Mucosa of stomach (tissue), 1 donor: ENCODE measurements around the gene EYS.

Experiments used
- H3K27me3 ChIP-seq: one replicate; pipeline ENCODE4 v1.7.0; 2013; ENCODE audit warnings: mild to moderate bottlenecking, low read length; ENCODE audit not compliant: control insufficient read depth, insufficient read depth
- H3K36me3 ChIP-seq: one replicate; pipeline ENCODE4 v1.7.0; 2013; ENCODE audit warnings: low read length; ENCODE audit not compliant: control insufficient read depth, insufficient read depth
- H3K4me1 ChIP-seq: one replicate; pipeline ENCODE4 v1.7.0; 2013; ENCODE audit warnings: mild to moderate bottlenecking, low read length; ENCODE audit not compliant: control insufficient read depth, insufficient read depth
- H3K4me3 ChIP-seq: one replicate; pipeline ENCODE4 v1.7.0; 2013; ENCODE audit warnings: low read length
- H3K9ac ChIP-seq: one replicate; pipeline ENCODE4 v1.7.0; 2013; ENCODE audit warnings: mild to moderate bottlenecking, low read length, moderate library complexity
- H3K9me3 ChIP-seq: one replicate; pipeline ENCODE4 v1.7.0; 2013; ENCODE audit warnings: mild to moderate bottlenecking, low read length, moderate library complexity; ENCODE audit not compliant: control insufficient read depth
- donor health status: Pancreatic carcinoma.

The EYS gene

GRCh38 chr6:63713332-63713731 is 1993.7 kb downstream of the EYS start:
- peaks cover 16% of the 10 kb centered on the region for H3K36me3 ChIP-seq

DNA sequence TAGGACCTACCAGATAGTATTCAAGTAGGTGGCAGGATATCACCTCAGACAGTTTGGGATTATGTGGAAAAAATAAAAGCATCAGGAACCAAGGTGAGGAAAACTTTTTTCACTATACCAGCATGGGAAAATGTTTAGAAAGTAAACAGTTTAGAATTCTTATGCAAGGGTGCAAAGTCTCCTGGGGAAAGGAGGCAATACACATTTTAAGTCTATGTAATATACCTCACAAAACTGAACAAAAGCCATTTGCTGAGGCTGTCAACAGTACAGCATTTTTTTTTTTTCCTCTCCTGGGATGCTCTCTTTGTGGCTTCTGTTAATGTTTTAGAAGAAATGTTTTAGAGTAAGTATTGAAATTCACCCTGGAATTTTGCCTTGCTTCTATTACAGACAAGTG is 1997.9 kb downstream of the EYS start:
- Histone ChIP-seq H3K4me1 (no peaks in the 10 kb centered on the region), H3K4me3 (no peak overlapping the region), H3K36me3 (peaks cover 16% of the 10 kb centered on the region), H3K9me3 (no peaks in the 10 kb centered on the region), H3K27me3 (no peaks in the 10 kb centered on the region), H3K9ac (no peak overlapping the region)

More at GRCh38 chr6:63713332-63713731, 1993.7 kb downstream of the EYS start:
- Histone ChIP-seq H3K9ac (no peak overlapping the region), H3K4me3 (no peak overlapping the region), H3K4me1 (no peaks in the 10 kb centered on the region), H3K9me3 (no peaks in the 10 kb centered on the region), H3K27me3 (no peaks in the 10 kb centered on the region)

DNA sequence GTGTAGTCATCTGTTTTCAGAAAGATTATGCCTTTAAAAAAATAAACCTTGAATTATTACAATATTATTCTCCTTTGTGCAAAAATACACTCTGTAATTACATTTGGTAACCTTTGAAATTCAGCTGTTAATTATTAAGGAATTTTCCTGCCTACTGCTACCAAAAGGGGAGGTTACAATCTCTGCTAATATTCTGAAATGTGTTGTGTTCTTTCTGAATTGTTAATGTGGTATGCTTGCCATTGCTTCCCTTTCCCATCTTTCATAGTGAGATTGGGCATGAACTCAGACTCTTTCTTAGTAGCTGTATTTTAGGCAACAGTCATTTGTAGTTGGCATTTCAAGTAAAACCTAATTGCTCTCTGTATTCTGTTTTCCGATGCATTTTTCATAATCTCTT is 1998.4 kb downstream of the EYS start:
- H3K9ac ChIP-seq, result no peak overlapping the region
- H3K36me3 ChIP-seq, result peaks cover 16% of the 10 kb centered on the region
- H3K9me3 ChIP-seq, result no peaks in the 10 kb centered on the region
- no peaks in the 10 kb centered on the region for H3K4me1 ChIP-seq
- H3K27me3 ChIP-seq, result no peaks in the 10 kb centered on the region
- H3K4me3 ChIP-seq, result no peak overlapping the region

DNA sequence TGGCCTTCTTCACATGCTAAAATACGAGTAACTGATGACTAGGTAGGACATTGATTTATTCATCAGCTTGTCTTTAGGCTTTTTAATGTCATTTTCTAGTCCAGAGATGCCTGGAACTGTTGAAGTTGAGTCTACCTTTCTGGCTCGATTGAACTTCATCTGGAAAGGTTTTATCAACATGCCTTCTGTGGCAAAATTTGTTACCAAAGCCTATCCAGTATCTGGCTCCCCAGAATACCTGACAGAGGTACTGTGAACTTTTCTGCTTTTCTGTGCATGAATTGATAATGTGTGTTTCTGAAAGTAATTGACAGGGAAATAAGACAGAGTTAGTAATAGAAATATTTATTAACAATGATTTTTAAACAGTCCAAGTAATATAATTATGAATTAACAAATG is 2000.4 kb downstream of the EYS start:
- no peaks in the 10 kb centered on the region for H3K9me3 ChIP-seq
- no peaks in the 10 kb centered on the region for H3K36me3 ChIP-seq
- H3K4me3 ChIP-seq, result no peak overlapping the region
- H3K27me3 ChIP-seq, result no peaks in the 10 kb centered on the region
- H3K4me1 ChIP-seq, result no peaks in the 10 kb centered on the region
- H3K9ac ChIP-seq, result no peak overlapping the region

DNA sequence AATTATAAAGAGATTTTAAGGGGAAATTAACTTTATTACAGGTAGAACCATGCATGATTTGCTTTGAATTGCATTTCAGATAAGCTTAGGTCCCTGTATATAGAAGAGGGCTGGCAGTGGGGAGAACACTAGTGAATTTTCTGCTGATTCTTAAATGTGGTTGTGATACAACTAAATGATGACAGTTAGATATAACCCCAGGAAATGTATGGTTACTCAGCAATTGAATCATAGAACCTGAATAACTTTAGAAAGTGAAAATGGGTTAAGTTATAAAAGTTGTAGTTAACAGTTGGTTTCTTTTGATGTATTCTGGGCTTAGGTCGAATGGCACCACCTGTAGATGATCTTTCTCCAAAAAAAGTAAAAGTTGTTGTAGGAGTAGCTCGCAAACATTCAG is 2001.3 kb downstream of the EYS start:
- Histone ChIP-seq H3K27me3 (no peaks in the 10 kb centered on the region), H3K4me1 (no peaks in the 10 kb centered on the region), H3K9ac (no peak overlapping the region), H3K9me3 (no peaks in the 10 kb centered on the region), H3K36me3 (no peaks in the 10 kb centered on the region), H3K4me3 (no peak overlapping the region)

DNA sequence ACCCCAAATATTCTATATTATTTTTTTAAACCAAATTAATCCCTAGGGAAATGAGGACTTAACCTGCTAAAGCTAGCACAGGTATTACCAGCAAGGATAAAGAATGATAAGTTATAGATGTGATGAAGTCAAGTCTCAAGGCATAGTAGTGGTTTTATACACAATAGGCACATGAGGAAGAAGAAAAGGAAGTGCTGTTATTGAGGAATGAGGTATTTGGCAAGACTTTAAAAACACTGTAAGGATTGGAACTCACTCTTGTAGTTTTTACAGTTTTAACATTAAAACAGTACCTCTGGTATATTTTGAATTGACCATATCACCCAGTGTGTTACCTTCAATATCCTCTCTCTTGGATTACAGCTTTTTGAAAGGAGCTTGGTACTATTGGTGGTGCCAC is 2016.8 kb downstream of the EYS start:
- H3K36me3 ChIP-seq, result no peaks in the 10 kb centered on the region
- H3K27me3 ChIP-seq, result no peaks in the 10 kb centered on the region
- no peaks in the 10 kb centered on the region for H3K9me3 ChIP-seq
- no peaks in the 10 kb centered on the region for H3K4me1 ChIP-seq
- H3K4me3 ChIP-seq, result no peak overlapping the region
- no peak overlapping the region for H3K9ac ChIP-seq

- H3K4me3 ChIP-seq, result no peak overlapping the region
- no peaks in the 10 kb centered on the region for H3K4me1 ChIP-seq
- H3K9me3 ChIP-seq, result no peaks in the 10 kb centered on the region
- H3K27me3 ChIP-seq, result no peaks in the 10 kb centered on the region
- no peaks in the 10 kb centered on the region for H3K36me3 ChIP-seq
- H3K9ac ChIP-seq, result no peak overlapping the region
Measured at GRCh38 chr6:63689421-63689820, 2017.6 kb downstream of the EYS start.

DNA sequence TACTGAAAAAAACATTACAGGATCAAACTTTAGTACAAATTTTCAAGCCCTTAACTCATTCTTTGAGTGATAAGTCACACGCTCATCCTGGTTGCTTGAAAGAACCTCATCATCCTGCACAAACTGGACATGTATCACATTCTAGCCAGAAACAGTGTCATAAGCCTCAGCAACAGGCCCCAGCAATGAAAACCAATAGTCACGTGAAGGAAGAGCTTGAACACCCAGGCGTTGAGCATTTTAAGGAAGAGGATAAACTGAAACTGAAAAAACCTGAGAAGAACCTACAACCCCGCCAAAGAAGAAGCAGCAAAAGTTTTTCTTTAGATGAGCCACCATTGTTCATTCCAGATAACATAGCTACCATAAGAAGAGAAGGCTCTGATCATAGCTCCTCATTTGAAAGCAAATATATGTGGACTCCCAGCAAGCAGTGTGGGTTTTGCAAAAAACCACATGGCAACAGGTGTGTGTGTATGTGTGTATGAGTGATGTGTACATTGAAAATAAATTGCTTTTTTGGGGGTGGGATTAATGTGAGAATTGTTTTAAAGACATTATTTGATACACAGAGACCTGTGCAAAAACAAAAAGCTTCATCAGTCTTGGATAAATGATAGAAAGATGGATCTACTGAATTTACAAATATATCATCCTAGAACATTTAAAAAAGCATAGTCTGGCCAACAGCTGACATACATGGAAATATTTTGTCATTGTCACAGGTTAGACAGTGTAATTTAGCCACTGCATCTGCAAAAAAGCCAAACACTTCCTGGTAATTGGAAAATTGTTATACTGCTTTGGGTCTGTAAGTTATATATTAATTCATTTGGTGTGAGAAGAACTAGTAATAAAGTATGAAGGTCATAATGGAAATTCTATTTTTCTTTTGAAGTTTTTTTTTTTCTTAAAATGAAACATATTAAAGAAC is 2021.3 kb downstream of the EYS start:
- Histone ChIP-seq H3K4me3 (no peak overlapping the region), H3K4me1 (no peaks in the 10 kb centered on the region), H3K27me3 (no peaks in the 10 kb centered on the region), H3K36me3 (no peaks in the 10 kb centered on the region), H3K9me3 (no peaks in the 10 kb centered on the region), H3K9ac (no peak overlapping the region)

- H3K9ac ChIP-seq, result no peak overlapping the region
- no peak overlapping the region for H3K4me3 ChIP-seq
- no peaks in the 10 kb centered on the region for H3K27me3 ChIP-seq
- no peaks in the 10 kb centered on the region for H3K9me3 ChIP-seq
- H3K36me3 ChIP-seq, result no peaks in the 10 kb centered on the region
- H3K4me1 ChIP-seq, result no peaks in the 10 kb centered on the region
Measured at GRCh38 chr6:63683071-63683603, 2023.9 kb downstream of the EYS start.

- Histone ChIP-seq H3K27me3 (no peaks in the 10 kb centered on the region), H3K36me3 (no peaks in the 10 kb centered on the region), H3K4me3 (no peak overlapping the region), H3K9me3 (no peaks in the 10 kb centered on the region), H3K4me1 (peaks cover 25% of the 10 kb centered on the region), H3K9ac (no peak overlapping the region)
Measured at GRCh38 chr6:63677282-63677681, 2029.7 kb downstream of the EYS start.

DNA sequence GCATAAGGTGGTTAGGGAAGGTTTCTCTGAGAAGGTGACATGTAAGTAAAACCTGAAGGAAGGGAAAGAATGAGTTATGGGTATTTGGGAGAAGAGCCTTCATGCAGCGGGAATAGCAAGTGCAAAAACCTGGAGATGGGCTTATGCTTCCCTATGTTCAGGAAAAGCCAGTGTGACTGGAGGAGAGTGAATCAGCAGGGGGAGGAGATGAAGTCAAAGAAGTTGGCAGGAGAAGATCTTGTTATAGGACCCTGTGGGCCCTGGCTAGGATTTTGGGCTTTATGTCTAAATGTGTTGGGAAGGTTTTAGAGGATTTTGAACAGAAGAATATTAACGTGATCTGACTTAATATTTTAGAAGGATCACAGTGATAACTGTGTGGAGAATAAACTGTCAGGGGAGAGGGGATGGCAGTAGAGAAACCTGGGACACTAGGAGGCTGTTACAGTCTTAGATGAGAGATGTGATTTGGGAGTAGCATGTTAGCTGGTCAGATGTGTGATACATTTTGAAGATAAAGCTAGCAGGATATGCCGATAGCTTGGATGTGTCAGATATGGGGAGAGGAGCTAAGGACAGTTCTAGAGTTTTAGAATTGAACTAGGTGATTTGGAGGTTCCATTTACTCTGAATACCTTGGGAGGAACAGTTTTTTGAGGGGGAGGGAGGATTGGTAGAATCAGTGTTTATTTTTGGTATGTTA is 2030.5 kb downstream of the EYS start:
- Histone ChIP-seq H3K36me3 (no peaks in the 10 kb centered on the region), H3K4me1 (peaks cover 25% of the 10 kb centered on the region), H3K27me3 (no peaks in the 10 kb centered on the region), H3K9ac (no peak overlapping the region), H3K4me3 (no peak overlapping the region), H3K9me3 (no peaks in the 10 kb centered on the region)

DNA sequence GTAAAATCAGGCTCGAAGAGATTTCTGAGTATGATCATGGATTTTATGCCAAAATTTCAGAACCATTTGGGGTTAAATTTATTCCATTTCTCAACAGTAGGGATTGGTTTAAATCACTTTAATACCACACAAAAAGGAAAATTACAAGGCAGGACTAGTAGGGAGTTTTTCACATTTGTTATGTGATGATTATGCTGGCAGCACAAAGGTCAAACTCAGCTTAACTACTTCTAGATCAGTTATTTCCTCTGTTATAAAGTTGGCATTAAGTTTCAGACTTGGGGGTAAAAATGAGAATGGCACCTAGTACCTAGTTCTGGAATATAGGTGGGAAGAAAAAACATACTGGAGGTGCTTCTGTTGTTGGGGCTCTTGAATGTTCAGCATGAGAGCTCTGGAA is 2031.9 kb downstream of the EYS start:
- Histone ChIP-seq H3K27me3 (no peaks in the 10 kb centered on the region), H3K36me3 (no peaks in the 10 kb centered on the region), H3K9ac (no peak overlapping the region), H3K4me1 (peaks cover 25% of the 10 kb centered on the region), H3K9me3 (no peaks in the 10 kb centered on the region), H3K4me3 (no peak overlapping the region)
